ENCODE data around the gene MRPS23.

MRPS23 gene

DNA sequence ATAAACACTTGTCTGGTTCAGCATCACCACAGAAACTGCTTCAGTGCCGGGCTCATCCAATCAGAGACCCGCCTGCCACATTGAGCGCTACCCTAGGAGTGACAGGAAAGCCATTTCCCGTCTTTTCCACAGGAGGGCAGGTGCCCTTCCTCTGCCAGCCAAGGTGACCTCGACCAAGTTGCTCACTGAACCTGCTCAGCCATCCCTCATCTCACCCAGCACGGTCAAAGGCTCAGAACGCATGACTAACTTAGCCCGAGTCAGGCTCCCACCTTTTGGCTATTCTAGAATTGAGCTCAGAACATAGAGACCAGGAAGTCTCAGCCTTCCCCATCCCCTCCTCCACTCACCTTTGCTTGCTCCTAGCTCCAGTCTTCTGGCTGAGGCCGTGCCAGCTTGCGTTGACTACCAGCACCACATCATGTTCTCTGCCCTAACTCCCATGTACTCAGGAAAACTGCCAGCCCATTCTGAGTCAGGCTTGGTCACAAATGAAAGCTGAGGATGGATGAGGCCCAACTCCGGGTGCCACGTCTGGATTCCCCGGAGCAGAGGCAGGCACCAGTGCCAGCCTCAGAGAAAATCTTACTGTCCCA, 15.6 kb downstream of the MRPS23 start:
- H3K4me3 ChIP-seq (ENCODE audit: low read length): no peak overlapping the region
- DNase-seq (ENCODE audit: low read depth): peak; percentile 82

DNA sequence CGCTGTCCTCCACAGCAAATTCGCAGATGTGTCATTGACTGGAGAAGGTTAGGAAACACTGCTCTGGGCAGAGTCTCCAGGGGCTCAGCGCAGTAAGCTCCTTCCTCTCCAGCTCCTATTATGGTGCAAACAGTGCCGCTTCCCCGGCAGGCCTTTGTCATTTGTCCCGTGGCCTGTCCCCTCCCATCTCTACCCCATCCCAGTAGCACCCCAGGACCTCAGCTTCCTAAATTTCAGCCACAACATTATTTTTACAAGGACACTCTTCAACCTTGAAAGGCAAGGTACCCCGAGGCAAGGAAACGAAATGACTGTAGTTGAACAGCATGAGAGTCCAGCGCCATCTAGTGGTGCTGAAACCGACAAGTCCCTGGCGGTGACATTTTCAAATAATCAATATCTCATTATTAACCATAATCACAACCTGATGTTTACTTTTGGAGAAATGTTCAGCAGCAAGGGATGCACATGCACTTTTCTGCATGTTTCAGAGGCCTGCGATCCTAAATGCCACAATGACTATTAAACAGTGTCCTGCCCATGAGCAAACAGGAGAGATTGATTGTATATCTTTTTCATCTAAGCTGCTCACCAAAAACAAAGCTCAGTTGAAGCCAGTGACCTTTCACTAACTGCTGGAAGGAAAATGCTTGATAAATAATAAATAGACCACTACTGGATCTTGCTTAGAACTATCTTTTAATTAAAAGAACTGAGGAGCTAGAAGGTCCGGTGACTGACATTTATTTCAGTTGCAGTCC, 16.5 kb downstream of the MRPS23 start:
- H3K4me3 ChIP-seq (ENCODE audit: low read length): peak overlapping the region; percentile 2
- DNase-seq (ENCODE audit: low read depth): peak; percentile 81
- TF ChIP-seq, protein P1, sequence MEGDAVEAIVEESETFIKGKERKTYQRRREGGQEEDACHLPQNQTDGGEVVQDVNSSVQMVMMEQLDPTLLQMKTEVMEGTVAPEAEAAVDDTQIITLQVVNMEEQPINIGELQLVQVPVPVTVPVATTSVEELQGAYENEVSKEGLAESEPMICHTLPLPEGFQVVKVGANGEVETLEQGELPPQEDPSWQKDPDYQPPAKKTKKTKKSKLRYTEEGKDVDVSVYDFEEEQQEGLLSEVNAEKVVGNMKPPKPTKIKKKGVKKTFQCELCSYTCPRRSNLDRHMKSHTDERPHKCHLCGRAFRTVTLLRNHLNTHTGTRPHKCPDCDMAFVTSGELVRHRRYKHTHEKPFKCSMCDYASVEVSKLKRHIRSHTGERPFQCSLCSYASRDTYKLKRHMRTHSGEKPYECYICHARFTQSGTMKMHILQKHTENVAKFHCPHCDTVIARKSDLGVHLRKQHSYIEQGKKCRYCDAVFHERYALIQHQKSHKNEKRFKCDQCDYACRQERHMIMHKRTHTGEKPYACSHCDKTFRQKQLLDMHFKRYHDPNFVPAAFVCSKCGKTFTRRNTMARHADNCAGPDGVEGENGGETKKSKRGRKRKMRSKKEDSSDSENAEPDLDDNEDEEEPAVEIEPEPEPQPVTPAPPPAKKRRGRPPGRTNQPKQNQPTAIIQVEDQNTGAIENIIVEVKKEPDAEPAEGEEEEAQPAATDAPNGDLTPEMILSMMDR (IDR thresholded peaks at IDR 0.05; ENCODE audit: insufficient read depth, low read depth, low read length, missing control alignments): peak; percentile 91

More for the DNA sequence above, 15.6 kb downstream of the MRPS23 start:
- TF ChIP-seq, protein P1 (IDR thresholded peaks at IDR 0.05; ENCODE audit: insufficient read depth, low read depth, low read length, missing control alignments): no peak

DNA sequence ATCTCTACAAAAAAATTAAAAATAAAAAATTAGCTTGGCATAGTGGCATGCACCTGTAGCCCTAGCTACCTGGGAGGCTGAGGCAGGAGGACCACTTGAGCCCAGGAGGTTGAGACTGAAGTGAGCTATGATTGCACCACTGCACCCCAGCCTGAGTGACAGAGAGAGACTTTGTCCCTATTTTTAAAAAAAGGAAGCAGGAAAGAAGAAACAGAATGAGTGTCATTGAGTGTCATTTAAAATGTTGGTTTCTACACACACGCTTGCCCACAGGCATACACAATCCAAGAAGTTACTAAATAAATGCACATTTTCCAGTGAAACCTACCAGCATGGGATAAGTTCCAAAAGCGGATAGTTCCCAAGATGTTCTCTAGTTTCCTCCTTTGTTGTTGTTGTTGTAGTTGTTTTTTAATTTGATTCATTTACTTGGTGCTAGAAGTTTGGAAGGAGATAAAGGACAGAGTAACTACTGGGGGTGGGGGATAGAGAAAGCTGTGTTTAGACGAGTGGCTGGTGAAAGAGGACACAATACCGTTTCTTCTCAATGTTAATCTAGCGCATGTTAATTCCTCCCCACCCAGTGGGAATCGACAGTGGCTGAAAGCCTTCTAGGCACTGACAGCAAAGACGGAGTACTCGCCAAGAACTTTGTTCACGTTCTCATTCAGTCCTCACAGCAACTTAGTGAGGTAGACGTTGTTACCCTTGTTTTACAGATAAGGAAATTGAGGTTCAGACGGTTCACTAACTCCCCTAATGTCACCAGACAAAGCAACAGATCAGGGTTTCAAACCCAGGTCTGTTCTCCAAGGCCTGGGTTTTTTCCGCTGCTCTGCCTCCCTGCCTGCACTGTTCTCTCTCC, 17.3 kb downstream of the MRPS23 start:
- TF ChIP-seq, protein P1 (IDR thresholded peaks at IDR 0.05; ENCODE audit: insufficient read depth, low read depth, low read length, missing control alignments): no peak
- no peak for DNase-seq (ENCODE audit: low read depth)
- no peak overlapping the region for H3K4me3 ChIP-seq (ENCODE audit: low read length)

DNA sequence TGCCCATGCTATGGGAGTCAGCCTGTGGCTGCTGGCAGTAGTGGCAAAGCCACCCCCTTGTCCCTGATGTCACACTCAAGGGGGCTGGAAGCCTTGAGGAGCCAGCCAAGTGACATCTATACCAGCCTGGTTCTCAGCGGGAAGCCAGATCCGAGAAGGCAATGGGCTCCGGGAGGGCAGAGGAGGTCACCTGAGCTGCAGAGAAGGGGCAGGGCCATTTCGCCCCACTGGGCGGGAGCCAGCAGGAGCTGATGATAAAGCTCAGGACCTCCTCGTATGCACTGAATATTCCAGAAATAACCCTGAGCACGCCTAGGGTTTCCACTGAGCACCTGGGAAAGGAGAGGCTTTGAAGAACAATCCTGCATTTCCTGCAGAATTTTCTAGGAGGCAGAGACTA, 19.0 kb downstream of the MRPS23 start:
- TF ChIP-seq, protein P1 (IDR thresholded peaks at IDR 0.05; ENCODE audit: insufficient read depth, low read depth, low read length, missing control alignments): no peak
- no peak overlapping the region for H3K4me3 ChIP-seq (ENCODE audit: low read length)
- no peak for DNase-seq (ENCODE audit: low read depth)

DNA sequence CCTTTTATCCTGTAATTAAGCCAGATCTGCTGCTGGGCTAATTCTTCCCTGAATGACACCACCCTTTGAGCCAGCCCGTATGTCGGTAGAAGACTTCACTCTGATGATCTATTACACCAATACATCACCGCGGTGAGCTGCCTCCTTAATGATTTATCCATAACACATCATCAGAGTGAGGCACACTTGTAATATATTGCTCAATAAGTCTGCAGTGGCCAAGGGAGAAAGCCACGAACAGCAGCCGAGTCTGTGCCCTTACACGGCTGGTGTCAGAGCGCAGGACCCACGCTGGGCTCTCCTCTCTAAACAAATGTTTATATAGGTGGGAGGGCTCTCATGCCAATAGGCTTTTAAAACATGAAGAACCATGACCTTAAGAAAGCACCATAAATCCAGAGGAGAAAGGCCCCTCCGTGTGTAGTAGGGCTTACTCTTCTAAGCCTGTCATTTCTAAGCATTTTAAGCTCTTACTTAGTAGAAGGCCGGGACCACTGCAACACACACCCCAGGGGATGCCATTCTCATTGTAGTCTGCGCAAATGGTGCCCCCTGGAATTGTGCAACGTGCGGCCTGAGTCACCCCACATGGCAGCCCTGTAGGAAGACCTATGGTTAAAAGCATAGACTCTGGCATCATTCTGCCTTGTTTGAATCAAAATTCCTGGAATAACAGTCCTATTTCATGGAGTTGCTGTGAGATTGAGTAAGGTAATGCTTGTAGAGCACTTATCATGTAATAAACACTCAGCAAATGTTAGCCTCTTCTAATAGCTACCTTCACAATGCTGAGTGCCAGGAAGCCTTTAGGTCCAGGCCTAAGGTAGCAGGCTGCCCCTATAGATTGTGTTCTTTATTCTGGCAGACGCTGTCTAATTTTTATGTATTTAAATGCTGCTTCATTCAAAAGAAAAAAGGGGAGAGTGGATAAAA, 26.1 kb downstream of the MRPS23 start:
- H3K4me3 ChIP-seq (ENCODE audit: low read length): no peak overlapping the region
- TF ChIP-seq, protein P1 (IDR thresholded peaks at IDR 0.05; ENCODE audit: insufficient read depth, low read depth, low read length, missing control alignments): no peak
- DNase-seq (ENCODE audit: low read depth): peak; percentile 38

DNA sequence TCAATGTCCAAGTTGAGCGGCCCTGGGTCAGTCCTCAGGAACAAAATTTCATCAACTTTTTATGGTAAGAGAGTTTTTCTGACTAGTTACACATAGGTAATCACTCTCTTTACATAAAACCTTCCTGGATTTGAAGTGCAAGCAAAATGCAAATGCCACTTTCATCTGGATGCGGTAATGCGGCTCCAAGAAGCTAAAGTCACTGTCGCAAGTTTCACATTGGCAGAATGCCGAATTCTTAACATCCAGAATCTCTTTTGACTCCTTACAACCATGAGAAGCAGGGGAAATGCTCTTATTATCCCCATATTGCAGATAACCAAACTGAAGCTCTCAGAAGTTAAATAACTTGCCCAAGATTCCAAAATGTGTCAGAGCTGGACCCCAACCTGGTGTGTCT, 30.0 kb downstream of the MRPS23 start:
- TF ChIP-seq, protein P1 (IDR thresholded peaks at IDR 0.05; ENCODE audit: insufficient read depth, low read depth, low read length, missing control alignments): no peak
- no peak overlapping the region for H3K4me3 ChIP-seq (ENCODE audit: low read length)
- no peak for DNase-seq (ENCODE audit: low read depth)

Data from epithelial cell of esophagus (primary cell).